ENCODE data around the gene KRT74. TPM values are rescaled to one million over a fixed set of nuclear protein-coding genes. Genes with fewer than 3 reads are reported as not detected.
A peak's percentile ranks its signal among the peaks of the same experiment; 100 is the strongest.

KRT74 gene
- polyA plus RNA-seq, 1 experiment: not detected

- Histone ChIP-seq H3K27me3 (ENCODE audit: control insufficient read depth, insufficient read depth, low read length) (no peaks in the 10 kb centered on the region; the same call in 1 of the 2 replicates), H3K4me3 (ENCODE audit: low read depth, low read length) (no peak overlapping the region)
- TF ChIP-seq, protein P1, sequence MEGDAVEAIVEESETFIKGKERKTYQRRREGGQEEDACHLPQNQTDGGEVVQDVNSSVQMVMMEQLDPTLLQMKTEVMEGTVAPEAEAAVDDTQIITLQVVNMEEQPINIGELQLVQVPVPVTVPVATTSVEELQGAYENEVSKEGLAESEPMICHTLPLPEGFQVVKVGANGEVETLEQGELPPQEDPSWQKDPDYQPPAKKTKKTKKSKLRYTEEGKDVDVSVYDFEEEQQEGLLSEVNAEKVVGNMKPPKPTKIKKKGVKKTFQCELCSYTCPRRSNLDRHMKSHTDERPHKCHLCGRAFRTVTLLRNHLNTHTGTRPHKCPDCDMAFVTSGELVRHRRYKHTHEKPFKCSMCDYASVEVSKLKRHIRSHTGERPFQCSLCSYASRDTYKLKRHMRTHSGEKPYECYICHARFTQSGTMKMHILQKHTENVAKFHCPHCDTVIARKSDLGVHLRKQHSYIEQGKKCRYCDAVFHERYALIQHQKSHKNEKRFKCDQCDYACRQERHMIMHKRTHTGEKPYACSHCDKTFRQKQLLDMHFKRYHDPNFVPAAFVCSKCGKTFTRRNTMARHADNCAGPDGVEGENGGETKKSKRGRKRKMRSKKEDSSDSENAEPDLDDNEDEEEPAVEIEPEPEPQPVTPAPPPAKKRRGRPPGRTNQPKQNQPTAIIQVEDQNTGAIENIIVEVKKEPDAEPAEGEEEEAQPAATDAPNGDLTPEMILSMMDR (IDR thresholded peaks at IDR 0.05; ENCODE audit: insufficient read depth, low read depth, low read length): no peak
Measured at GRCh38 chr12:52537101-52537500, 36.5 kb downstream of the KRT74 start.

DNA sequence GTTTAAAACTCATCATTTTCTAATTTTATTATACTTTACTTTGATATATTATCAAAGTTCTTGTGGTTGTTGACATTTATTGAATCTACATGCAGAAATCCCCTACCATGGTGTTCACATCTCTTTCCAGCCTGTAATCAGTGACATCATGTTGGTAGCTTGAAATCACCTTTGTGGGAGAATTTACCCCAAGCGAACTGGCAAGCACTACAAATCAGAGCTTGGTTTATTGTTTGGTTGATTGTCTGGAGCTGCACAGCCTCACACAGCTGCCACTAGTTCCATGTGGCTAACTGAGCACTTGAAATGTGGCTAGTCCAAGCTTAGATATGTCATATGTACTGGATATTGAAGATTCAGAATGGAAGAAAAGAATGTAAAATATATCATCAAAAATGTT lies 38.1 kb downstream of the KRT74 start:
- CTCF ChIA-PET: interaction anchor here (1.3 to 1.4 kb wide), 2 partner anchors 19 to 163 kb away, joined by 5 read pairs; no protein-coding TSS in a partner anchor
- POLR2A ChIA-PET: no interaction called here
- no peak overlapping the region for H3K4me3 ChIP-seq (ENCODE audit: low read depth, low read length)
- H3K27me3 ChIP-seq (ENCODE audit: control insufficient read depth, insufficient read depth, low read length): peaks cover 1% of the 10 kb centered on the region
- no peak for DNase-seq (ENCODE audit: low read depth)
- TF ChIP-seq, protein P1 (IDR thresholded peaks at IDR 0.05; ENCODE audit: insufficient read depth, low read depth, low read length): no peak
- H3K36me3 ChIP-seq (ENCODE audit: control insufficient read depth, insufficient read depth, low read length): no peaks in the 10 kb centered on the region

More at GRCh38 chr12:52537101-52537500, 36.5 kb downstream of the KRT74 start:
- no peak for DNase-seq (ENCODE audit: low read depth)
- CTCF ChIA-PET: no interaction called here
- no peaks in the 10 kb centered on the region for H3K36me3 ChIP-seq (ENCODE audit: control insufficient read depth, insufficient read depth, low read length)
- POLR2A ChIA-PET: no interaction called here

- ChIA-PET CTCF (interaction anchor here (1.3 to 1.4 kb wide), 2 partner anchors 17 to 162 kb away, joined by 5 read pairs; no protein-coding TSS in a partner anchor), POLR2A (no interaction called here)
- H3K4me3 ChIP-seq (ENCODE audit: low read depth, low read length): no peak overlapping the region
- TF ChIP-seq, protein P1 (IDR thresholded peaks at IDR 0.05; ENCODE audit: insufficient read depth, low read depth, low read length): 0 out of 2 replicates have a peak, but pooled peaks have one; percentile 9
- no peak for DNase-seq (ENCODE audit: low read depth)
- no peaks in the 10 kb centered on the region for H3K36me3 ChIP-seq (ENCODE audit: control insufficient read depth, insufficient read depth, low read length)
- peaks cover 6% of the 10 kb centered on the region for H3K27me3 ChIP-seq (ENCODE audit: control insufficient read depth, insufficient read depth, low read length)
Measured at GRCh38 chr12:52534482-52534881, 39.2 kb downstream of the KRT74 start.

DNA sequence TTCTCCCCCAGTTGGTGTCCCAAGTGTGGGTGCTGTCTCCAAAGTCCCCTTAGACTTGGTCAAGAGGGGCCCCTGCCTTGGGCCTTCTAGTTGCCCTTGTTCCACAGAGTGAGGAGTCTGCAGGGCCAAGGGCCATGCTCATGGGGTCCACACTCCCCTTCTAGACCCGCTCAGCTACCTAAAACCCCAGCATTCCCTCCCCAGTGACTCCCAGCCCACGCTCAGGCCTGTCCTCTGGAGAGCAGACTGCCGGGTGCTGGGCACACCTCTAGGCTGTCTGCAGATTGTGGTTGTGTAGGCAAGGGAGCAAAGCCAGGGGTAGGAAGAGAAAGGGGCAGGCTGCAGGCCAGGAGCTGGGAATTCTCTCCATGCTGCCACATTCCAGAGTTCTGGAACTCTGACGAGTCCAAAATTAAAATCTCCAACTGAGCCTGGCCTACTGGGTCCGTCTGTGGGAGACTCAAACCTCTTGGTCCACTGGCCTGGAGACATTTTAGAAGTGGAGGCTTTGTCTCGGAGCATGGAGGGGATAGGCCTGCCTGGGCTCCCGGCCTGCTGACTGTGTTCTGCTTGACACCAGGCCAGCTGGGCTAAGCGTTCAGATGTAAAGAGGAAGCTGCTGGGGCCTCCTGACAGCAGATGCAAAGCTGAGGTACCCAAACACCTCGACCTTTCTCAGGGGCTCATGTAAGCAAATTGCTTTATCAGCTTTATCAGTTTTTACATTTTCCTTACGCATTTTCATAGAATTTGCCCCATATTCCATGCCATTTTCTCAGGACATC lies 39.8 kb downstream of the KRT74 start:
- TF ChIP-seq, protein P1 (IDR thresholded peaks at IDR 0.05; ENCODE audit: insufficient read depth, low read depth, low read length): no peak
- H3K4me3 ChIP-seq (ENCODE audit: low read depth, low read length): no peak overlapping the region
- H3K27me3 ChIP-seq (ENCODE audit: control insufficient read depth, insufficient read depth, low read length): peaks cover 7% of the 10 kb centered on the region
- POLR2A ChIA-PET: no interaction called here
- H3K36me3 ChIP-seq (ENCODE audit: control insufficient read depth, insufficient read depth, low read length): no peaks in the 10 kb centered on the region
- no peak for DNase-seq (ENCODE audit: low read depth)
- CTCF ChIA-PET: interaction anchor here (1.3 kb wide), 1 partner anchor 161 kb away, joined by 5 read pairs; no protein-coding TSS in a partner anchor

DNA sequence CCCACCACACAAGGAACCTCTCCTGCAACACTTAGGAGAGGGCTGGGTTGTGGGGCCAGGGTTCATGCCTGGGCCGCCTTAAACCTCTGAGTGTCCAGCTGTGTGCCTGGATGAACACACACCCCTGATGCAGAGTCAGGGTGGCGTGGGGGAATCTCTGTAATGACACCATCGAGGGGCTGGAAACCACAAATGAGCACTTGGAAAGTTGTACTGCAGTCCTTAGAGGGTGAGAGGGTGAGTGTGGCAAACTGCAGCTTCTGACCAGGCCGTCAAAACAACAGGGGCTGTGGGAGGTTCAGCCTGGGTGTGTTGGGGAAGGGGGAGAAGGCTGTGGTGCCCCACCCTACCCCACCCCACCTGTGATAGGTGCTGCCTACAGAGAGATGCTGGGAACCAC lies 41.0 kb downstream of the KRT74 start:
- Histone ChIP-seq H3K27me3 (ENCODE audit: control insufficient read depth, insufficient read depth, low read length) (peaks cover 7% of the 10 kb centered on the region), H3K36me3 (ENCODE audit: control insufficient read depth, insufficient read depth, low read length) (no peaks in the 10 kb centered on the region), H3K4me3 (ENCODE audit: low read depth, low read length) (no peak overlapping the region)
- CTCF ChIA-PET: interaction anchor here (0.7 to 1.3 kb wide), 3 partner anchors 12 to 27 kb away, joined by 3 to 4 read pairs (median 3); no protein-coding TSS in a partner anchor
- TF ChIP-seq, protein P1 (IDR thresholded peaks at IDR 0.05; ENCODE audit: insufficient read depth, low read depth, low read length): no peak
- no peak for DNase-seq (ENCODE audit: low read depth)
- POLR2A ChIA-PET: no interaction called here
